Hindlimb muscle (tissue), 1 donor: Measurements from ENCODE around the gene CYP2W1. TPM values are rescaled to one million over a fixed set of nuclear protein-coding genes. Genes with fewer than 3 reads are reported as not detected.
"Not testable (repeated sequence)": the region's sequence is repeated elsewhere in the genome, so short reads cannot be mapped to it uniquely, and the experiment has no call there.

Source experiments
- DNase-seq: peaks from one replicate; pipeline ENCODE4 v3.0.0-alpha.2; 2013
- polyA plus RNA-seq: library from polyadenylated mRNA; unstranded; fragments of 120-200 nt; gene quantifications from one replicate; pipeline ENCODE4 v1.2.1, GENCODE V29; 2013; ENCODE audit not compliant: insufficient read length

CYP2W1 gene
- polyA plus RNA-seq, 1 donor, result 1.7 TPM

- DNase-seq, result no peak
Observed at GRCh38 chr7:952548-953441, 30.2 kb upstream of the CYP2W1 start.

DNA sequence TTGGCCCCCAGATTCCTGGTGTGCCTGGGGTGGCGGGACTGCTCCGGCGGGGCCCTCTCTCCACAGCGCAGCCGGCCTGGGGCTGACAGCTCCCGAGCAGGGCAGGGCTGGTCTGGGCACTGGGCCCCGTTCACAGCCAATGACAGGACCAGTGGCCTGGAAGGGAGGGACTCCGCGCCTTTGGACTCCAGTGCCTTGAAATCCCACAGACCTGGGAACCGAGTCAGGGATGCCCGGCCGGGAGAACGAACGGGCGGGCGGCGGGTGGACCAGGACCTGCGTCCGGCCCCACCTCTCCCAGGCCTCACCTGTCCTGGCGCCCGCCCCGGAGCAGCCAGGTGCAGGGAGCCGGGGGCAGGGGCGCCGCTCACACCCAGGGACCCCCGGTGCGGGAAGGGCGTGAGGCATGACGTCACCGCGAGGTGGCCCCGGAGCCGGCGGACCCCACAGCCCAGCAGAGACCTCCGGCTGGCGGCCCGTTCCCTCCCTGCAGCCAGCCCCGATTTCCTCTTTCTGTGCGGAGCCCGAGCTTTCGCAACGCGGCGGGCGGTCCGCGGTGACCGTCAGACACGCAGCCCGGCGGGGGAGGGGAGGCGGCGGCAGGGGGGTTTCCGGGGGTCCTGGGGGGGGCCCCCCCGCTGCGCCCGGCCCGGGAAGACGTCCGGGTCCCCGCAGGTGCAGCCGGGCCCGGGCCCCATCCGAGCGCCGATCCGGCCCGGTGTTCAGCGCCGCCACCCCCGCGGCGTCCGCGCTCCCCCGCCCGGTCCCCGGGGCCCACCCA lies 29.2 kb upstream of the CYP2W1 start:
- DNase-seq, result no peak

GRCh38 chr7:954330-955238 lies 28.4 kb upstream of the CYP2W1 start, which contains the start of gene ADAP1:
TSS of gene ADAP1 (minus strand) at chr7:954680. CDS start at chr7:954477, 203 bp downstream.
- peak; percentile 54 for DNase-seq

DNA sequence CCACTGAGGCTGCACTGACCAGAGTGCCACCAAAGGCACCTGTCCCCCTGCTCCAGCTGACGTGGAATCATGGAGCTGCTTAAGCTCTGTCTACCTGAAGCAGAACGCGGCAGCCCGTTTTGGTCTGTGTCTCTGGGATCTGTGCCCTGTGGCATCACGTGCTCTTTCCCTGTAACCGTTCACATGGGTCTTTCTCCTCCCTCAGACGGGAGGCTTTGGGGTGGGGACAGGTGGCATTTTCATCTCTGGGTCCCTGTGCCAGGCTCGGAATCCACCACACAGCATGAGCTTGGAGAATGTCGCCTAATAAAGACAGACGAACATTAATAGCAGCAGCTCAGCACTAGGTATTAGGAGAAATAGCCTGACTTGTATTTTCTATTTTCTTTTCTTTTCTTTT lies 26.9 kb upstream of the CYP2W1 start:
- DNase-seq, result no peak

- no peak for DNase-seq
Observed at GRCh38 chr7:957418-958220, 25.4 kb upstream of the CYP2W1 start.

GRCh38 chr7:958221-959200 lies 24.5 kb upstream of the CYP2W1 start:
- no peak for DNase-seq

DNA sequence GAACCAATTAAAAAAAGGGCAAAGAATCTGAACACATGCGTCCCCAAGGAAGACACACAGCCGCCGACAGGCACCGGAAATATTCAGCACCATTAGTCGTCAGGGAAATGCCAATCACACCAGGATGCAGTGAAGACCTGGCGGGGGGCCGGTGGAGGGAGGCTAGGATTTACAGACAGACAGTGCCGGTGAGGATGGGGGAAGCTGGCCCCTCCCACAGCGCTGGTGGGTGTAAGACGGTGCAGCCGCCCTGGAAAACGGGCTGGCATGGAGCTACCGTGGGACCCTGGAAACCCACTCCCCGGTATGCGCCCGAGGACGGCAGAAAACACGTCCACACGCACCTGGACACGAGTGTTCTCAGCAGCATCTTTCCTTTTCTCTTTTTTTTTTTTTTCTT lies 23.7 kb upstream of the CYP2W1 start:
- no peak for DNase-seq

DNA sequence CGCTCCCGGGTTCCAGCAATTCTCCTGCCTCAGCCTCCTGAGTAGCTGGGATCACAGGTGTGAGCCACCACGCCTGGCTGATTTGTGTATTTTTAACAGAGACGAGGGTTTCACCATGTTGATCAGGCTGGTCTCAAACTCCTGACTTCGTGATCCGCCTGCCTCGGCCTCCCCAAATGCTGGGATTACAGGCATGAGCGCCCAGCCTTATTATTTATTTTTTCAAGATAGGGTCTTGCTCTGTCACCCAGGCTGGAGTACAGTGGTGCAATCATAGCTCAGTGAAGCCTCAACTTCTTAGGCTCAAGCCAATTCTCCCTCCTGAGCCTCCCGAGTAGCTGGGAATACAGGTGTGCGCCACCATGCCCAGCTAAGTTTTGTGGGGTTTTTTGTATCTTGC lies 23.2 kb upstream of the CYP2W1 start:
- not testable (repeated sequence) for DNase-seq

- DNase-seq, result no peak
Observed at GRCh38 chr7:960269-960871, 22.6 kb upstream of the CYP2W1 start.

DNA sequence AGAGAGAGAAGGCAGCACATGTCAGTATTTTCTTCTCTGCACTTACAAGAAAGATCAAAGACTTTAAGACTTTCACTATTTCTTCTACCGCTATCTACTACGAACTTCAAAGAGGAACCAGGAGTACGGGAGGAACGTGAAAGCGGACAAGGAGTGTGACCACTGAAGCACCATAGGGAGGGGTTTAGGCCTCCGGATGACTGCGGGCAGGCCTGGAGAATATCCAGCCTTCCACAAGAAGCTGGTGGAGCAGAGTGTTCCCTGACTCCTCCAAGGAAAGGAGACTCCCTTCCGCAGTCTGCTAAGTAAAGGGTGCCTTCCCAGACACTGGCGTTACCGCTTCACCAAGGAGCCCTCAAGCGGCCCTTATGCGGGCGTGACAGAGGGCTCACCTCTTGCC lies 22.0 kb upstream of the CYP2W1 start:
- not testable (repeated sequence) for DNase-seq

DNA sequence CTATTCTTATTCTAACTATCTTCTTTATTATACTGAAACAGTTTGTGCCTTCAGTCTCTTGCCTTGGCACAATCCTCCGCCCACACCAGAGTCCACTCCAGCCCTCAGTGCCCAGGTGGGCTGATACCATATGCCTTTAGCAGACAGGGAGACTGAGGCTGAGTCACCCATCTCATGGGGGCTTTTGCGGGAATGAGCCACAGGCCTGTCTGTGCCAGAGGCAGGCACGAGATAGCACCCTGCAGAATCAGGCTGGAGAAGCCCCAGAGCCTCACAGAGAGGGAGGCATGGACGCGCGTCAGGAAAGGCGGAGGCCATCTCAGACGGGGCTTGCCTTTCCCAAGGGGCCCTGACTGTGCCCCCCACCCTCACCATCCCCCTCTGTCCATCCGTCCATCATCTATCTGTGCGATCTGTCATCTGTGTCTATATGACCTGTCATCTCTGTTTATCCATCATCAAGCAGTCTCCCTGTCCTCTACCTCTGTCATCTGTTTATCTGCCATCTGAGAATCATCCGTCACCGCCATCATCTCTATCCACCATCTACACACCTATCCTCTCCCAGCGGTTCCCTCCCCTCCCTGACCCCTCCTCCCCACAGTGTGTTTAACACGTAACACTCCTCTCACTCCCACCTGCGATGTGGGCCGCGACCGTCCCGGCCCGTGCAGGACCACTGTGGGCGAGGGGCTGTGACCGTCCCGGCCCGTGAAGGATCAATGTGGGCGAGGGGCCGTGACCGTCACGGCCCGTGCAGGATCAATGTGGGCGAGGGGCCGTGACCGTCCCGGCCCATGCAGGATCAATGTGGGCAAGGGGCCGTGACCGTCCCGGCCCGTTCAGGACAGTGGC lies 21.2 kb upstream of the CYP2W1 start:
- no peak for DNase-seq

GRCh38 chr7:962401-963081 lies 20.4 kb upstream of the CYP2W1 start:
- DNase-seq, result no peak

GRCh38 chr7:963236-964078 lies 19.5 kb upstream of the CYP2W1 start:
- no peak for DNase-seq

GRCh38 chr7:964401-965231 lies 18.4 kb upstream of the CYP2W1 start:
- DNase-seq, result peak; percentile 70

DNA sequence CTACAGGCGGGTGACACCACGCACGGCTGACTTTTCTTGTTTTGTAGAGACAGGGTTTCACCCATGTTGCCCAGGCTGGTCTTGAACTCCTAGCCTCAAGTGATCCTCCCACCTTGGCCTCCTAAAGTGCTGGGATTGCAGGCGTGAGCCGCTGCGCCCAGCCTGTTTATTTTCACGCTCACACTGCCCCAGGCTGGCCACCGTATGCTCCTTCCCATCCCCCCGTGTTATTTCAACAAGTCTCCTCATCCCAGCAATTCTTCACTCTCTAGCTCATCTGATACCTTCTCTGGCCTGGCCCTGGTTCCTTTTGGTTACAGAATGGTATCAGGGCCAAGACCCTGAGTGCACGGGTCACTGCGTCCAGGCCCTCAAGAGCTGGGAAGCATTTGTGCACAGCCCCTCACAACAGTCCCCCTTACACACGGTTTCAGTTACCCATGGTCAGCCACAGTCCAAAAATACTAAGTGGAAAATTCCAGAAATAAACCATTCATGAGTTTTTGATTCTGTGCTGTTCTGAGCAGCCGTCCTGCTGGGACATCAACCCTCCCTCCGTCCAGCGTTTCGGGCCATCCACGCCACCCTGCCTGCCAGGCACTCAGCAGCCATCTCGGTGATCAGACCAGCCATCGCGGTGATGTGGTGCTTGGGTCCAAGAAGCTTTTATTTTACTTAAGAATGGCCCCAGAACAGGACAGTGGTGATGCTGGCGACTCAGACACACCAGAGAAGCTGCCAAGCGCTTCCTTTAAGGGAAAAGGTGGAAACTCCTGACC lies 16.5 kb upstream of the CYP2W1 start:
- DNase-seq, result no peak
